Frontal cortex (tissue), 4 donors: Measurements from ENCODE around the gene FAM135A. TPM values are rescaled to one million over a fixed set of nuclear protein-coding genes. Genes with fewer than 3 reads are reported as not detected.
"Not testable (repeated sequence)": the region's sequence is repeated elsewhere in the genome, so short reads cannot be mapped to it uniquely, and the experiment has no call there.

Source experiments
- DNase-seq, 2 donors: peaks; one replicate each; pipeline ENCODE4 v3.0.0; 2012; ENCODE audit warnings: low spot score in 2 of 2
- FAIRE-seq: peaks from 2 replicates; lab custom pipeline; 2012; peaks lifted over from hg19 to GRCh38; lab: Jason Lieb, UNC
- small RNA-seq: library from RNA; depleted of rRNA; stranded (forward); fragments of <200 nt; gene quantifications from one replicate; pipeline ENCODE3, GENCODE V24; 2014
- total RNA-seq: library from RNA; depleted of rRNA; stranded (reverse); fragments of >200 nt; gene quantifications from one replicate; pipeline ENCODE4 v1.2.3, GENCODE V29; 2014
- donor health status: control.
- donor health status: control.
- donor health status: control.

The FAM135A gene
- total RNA-seq, 1 donor from 2014 or later: 151 TPM

- FAIRE-seq (no peak), DNase-seq (no peak)
Measured at GRCh38 chr6:70592391-70593117, 179.2 kb downstream of the FAM135A start.

GRCh38 chr6:70593118-70593486, 179.8 kb downstream of the FAM135A start:
- FAIRE-seq (no peak), DNase-seq (no peak)

- no peak for DNase-seq
- FAIRE-seq: no peak
Measured at GRCh38 chr6:70599187-70599586, 185.9 kb downstream of the FAM135A start.

- DNase-seq: no peak
- FAIRE-seq: no peak
Measured at GRCh38 chr6:70601014-70601413, 187.7 kb downstream of the FAM135A start.

- DNase-seq (no peak), FAIRE-seq (no peak)
Measured at GRCh38 chr6:70604254-70604653, 190.9 kb downstream of the FAM135A start.

GRCh38 chr6:70607371-70607770, 194.1 kb downstream of the FAM135A start:
- not testable (repeated sequence) for FAIRE-seq, DNase-seq

GRCh38 chr6:70609181-70609580, 195.9 kb downstream of the FAM135A start:
- DNase-seq, FAIRE-seq: not testable (repeated sequence)

Small RNA genes within 50 kb of the gene (small RNA-seq; reads per million reads assigned to genes)
- not detected for gene RNU7-48P

Other genes starting within 250 kb of the FAM135A start
- gene COL9A1, start 110.4 kb upstream of the FAM135A start, total RNA-seq: 3.3 TPM
- 33.4 TPM for gene SDHAF4, start 153.4 kb downstream of the FAM135A start, total RNA-seq